ENCODE results near the gene RSPH6A.

GRCh38 chr19:45780146-45780447 is 35.0 kb downstream of the RSPH6A start:
- TF ChIP-seq CTCF (IDR thresholded peaks at IDR 0.05), result no peak
- TF ChIP-seq ZFX (IDR thresholded peaks at IDR 0.05; ENCODE audit: borderline replicate concordance), result no peak
